ENCODE measurements around the gene NAA40. TPM values are rescaled to one million over a fixed set of nuclear protein-coding genes. Genes with fewer than 3 reads are reported as not detected.

NAA40 gene
- total and polyA plus RNA-seq, 2 of the 13 experiments (the other 11 are each of a cell fraction or from before 2014, with no cell fraction given) = 11.1 to 17.9 TPM

GRCh38 chr11:63986156-63986931 lies 47.5 kb downstream of the NAA40 start, which contains the start of gene OTUB1 (continued):
- no peak; the same call in 1 of the 2 replicates for TF ChIP-seq ZNF839 (CRISPR knock-in tag; IDR thresholded peaks at IDR 0.05; ENCODE audit: borderline replicate concordance)
- no peak for TF ChIP-seq ADNP (CRISPR knock-in tag; IDR thresholded peaks at IDR 0.05)
- TF ChIP-seq RELA (CRISPR knock-in tag; IDR thresholded peaks at IDR 0.05) = peak; percentile 63; the same call in 1 of the 2 replicates
- 0 out of 2 replicates have a peak, but pooled peaks have one; percentile 81 for TF ChIP-seq ATF6 (CRISPR knock-in tag; conservative IDR thresholded peaks at IDR 0.05)
- peak; percentile 45; the same call in 1 of the 2 replicates for TF ChIP-seq JUND (CRISPR knock-in tag; IDR thresholded peaks at IDR 0.05)
- TF ChIP-seq SOX13 (IDR thresholded peaks at IDR 0.05) = no peak
- 0 out of 4 replicates have a peak, but pooled peaks of 1 of the 2 experiments have one; percentile 20 for TF ChIP-seq SOX13 (CRISPR knock-in tag; conservative IDR thresholded peaks at IDR 0.05 in 1 of 2, IDR thresholded peaks at IDR 0.05 in 1 of 2)
- TF ChIP-seq NFIB (CRISPR knock-in tag; IDR thresholded peaks at IDR 0.05; ENCODE audit: borderline replicate concordance) = no peak
- TF ChIP-seq ZNF12 (CRISPR knock-in tag; IDR thresholded peaks at IDR 0.05) = no peak; the same call in 1 of the 2 replicates
- TF ChIP-seq PTBP1 (IDR thresholded peaks at IDR 0.05; ENCODE audit: low read depth, low read length, poor library complexity, severe bottlenecking) = no peak
- peak; percentile 82; the same call in 1 of the 2 replicates for TF ChIP-seq NKX3-1 (CRISPR knock-in tag; IDR thresholded peaks at IDR 0.05)
- no peak for TF ChIP-seq SKI (IDR thresholded peaks at IDR 0.05; ENCODE audit: partially characterized antibody)
- TF ChIP-seq SALL1 (CRISPR knock-in tag; IDR thresholded peaks at IDR 0.05) = peak; percentile 88
- TF ChIP-seq RFXAP (CRISPR knock-in tag; IDR thresholded peaks at IDR 0.05; ENCODE audit: borderline replicate concordance) = peak; percentile 78; the same call in 1 of the 2 replicates
- no peak for TF ChIP-seq EHMT2 (IDR thresholded peaks at IDR 0.05; ENCODE audit: borderline replicate concordance, low read depth, low read length)
- TF ChIP-seq SP1 (IDR thresholded peaks at IDR 0.05) = no peak
- TF ChIP-seq SP1 (CRISPR knock-in tag; IDR thresholded peaks at IDR 0.05) = peak; percentile 19; the same call in 1 of the 2 replicates
- 0 out of 2 replicates have a peak, but pooled peaks have one; percentile 36 for TF ChIP-seq ZNF512 (CRISPR knock-in tag; IDR thresholded peaks at IDR 0.05)
- peak; percentile 75 for TF ChIP-seq TEAD3 (CRISPR knock-in tag; optimal IDR thresholded peaks at IDR 0.05; ENCODE audit: borderline replicate concordance)
- no peak for TF ChIP-seq JUN (CRISPR knock-in tag; IDR thresholded peaks at IDR 0.05)
- TF ChIP-seq ISL2 (CRISPR knock-in tag; IDR thresholded peaks at IDR 0.05) = peak; percentile 89
- no peak for TF ChIP-seq ZNF431 (CRISPR knock-in tag; IDR thresholded peaks at IDR 0.05; ENCODE audit: borderline replicate concordance, low read depth)
- TF ChIP-seq ZNF558 (CRISPR knock-in tag; IDR thresholded peaks at IDR 0.05; ENCODE audit: borderline replicate concordance) = peak; percentile 85; the same call in 1 of the 2 replicates
- TF ChIP-seq TRAFD1 (CRISPR knock-in tag; IDR thresholded peaks at IDR 0.05; ENCODE audit: borderline replicate concordance) = no peak
